GM19328 (cell line): ENCODE results near the gene ANGPTL8.

ENCODE experiments used
- ATAC-seq: cut with Tn5 transposase; IDR thresholded peaks from one replicate; pipeline ENCODE4 v1.9.1; 2021; ENCODE audit warnings: mild to moderate bottlenecking, moderate library complexity; ENCODE audit not compliant: unreplicated experiment

Gene ANGPTL8

GRCh38 chr19:11234486-11235075 lies 4.8 kb upstream of the ANGPTL8 start:
- no peak for ATAC-seq

- no peak for ATAC-seq
Observed at GRCh38 chr19:11236324-11237301, 2.8 kb upstream of the ANGPTL8 start.

- ATAC-seq, result no peak
Observed at GRCh38 chr19:11237321-11237720, 2.1 kb upstream of the ANGPTL8 start.

GRCh38 chr19:11238041-11238440 lies 1.4 kb upstream of the ANGPTL8 start:
- ATAC-seq, result no peak

- ATAC-seq, result no peak
Observed at GRCh38 chr19:11238781-11239376, 540 bp upstream of the ANGPTL8 start.

GRCh38 chr19:11240008-11240444 lies 607 bp downstream of the ANGPTL8 start:
- no peak for ATAC-seq

- ATAC-seq, result no peak
Observed at GRCh38 chr19:11242025-11242424, 2.6 kb downstream of the ANGPTL8 start.

GRCh38 chr19:11242864-11243797 lies 3.7 kb downstream of the ANGPTL8 start:
- ATAC-seq, result no peak

- no peak for ATAC-seq
Observed at GRCh38 chr19:11243798-11244169, 4.4 kb downstream of the ANGPTL8 start.

- ATAC-seq, result no peak
Observed at GRCh38 chr19:11244846-11245589, 5.6 kb downstream of the ANGPTL8 start.

- ATAC-seq, result no peak
Observed at GRCh38 chr19:11246941-11247340, 7.5 kb downstream of the ANGPTL8 start.

GRCh38 chr19:11247391-11247790 lies 8.0 kb downstream of the ANGPTL8 start:
- no peak for ATAC-seq

- ATAC-seq, result no peak
Observed at GRCh38 chr19:11247934-11248333, 8.5 kb downstream of the ANGPTL8 start.

- ATAC-seq, result no peak
Observed at GRCh38 chr19:11248852-11249251, 9.4 kb downstream of the ANGPTL8 start.

GRCh38 chr19:11251217-11251616 lies 11.8 kb downstream of the ANGPTL8 start:
- no peak for ATAC-seq

GRCh38 chr19:11251650-11252314 lies 12.4 kb downstream of the ANGPTL8 start:
- ATAC-seq, result no peak

GRCh38 chr19:11252665-11253355 lies 13.4 kb downstream of the ANGPTL8 start:
- no peak for ATAC-seq

GRCh38 chr19:11254666-11255065 lies 15.2 kb downstream of the ANGPTL8 start:
- ATAC-seq, result no peak

- ATAC-seq, result no peak
Observed at GRCh38 chr19:11256189-11256588, 16.8 kb downstream of the ANGPTL8 start.
